HG03378 (cell line): ENCODE results near the gene P2RY8.
"Not testable (repeated sequence)": the region's sequence is repeated elsewhere in the genome, so short reads cannot be mapped to it uniquely, and the experiment has no call there.

Experiments used
- ATAC-seq: cut with Tn5 transposase; IDR thresholded peaks from one replicate; pipeline ENCODE4 v1.9.1; 2021; ENCODE audit warnings: mild to moderate bottlenecking, moderate library complexity; ENCODE audit not compliant: unreplicated experiment

The P2RY8 gene

GRCh38 chrX:1522905-1523304, 14.1 kb downstream of the P2RY8 start:
- ATAC-seq, result not testable (repeated sequence)

DNA sequence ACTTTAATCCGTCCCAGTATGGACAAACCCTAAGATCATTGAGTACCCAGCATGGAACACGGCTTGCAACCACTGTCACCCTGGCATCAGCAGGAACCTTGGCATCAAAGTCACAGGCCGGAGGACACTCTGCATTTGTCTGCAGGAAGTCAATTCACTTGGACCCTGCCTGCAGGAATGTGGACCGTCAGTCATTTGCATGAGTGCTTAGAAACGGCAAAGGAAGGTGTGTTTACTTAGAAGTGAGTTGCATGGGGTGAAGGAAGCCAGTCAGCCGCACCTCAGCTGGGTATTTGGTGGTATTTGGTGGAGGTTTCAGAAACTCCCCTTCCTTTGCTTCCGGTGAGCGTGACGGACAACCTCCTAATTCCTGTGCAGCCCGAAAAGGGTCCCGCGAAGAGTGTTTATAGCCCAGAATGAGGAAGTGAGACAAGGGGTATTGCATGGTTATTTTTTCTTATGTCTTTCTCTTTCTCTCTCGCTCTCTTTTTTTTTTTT, 15.5 kb downstream of the P2RY8 start:
- ATAC-seq, result peak; percentile 84

GRCh38 chrX:1520350-1520749, 16.6 kb downstream of the P2RY8 start:
- no peak for ATAC-seq

DNA sequence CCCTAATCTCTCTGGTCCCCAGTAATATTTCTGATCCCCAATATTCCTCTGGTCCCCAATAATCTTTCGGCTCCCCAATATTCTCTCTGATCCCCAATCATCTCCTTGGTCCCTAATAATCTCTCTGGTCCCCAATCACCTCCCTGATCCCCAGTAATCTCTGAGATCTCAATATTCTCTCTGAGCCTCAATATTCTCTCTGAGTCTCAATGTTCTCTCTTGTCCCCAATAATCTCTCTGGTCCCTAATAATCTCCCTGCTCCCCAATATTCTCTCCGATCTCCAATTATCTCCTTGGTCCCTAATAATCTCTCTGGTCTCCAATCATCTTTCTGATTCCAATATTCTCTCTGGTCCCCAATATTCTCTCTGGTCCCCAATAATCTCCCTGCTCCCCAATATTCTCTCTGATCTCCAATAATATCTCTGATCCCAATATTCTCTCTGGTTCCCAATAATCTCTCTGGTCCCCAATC, 17.9 kb downstream of the P2RY8 start:
- no peak for ATAC-seq

- ATAC-seq, result no peak
Measured at GRCh38 chrX:1518512-1518911, 18.5 kb downstream of the P2RY8 start.

- ATAC-seq, result no peak
Measured at GRCh38 chrX:1516596-1517104, 20.3 kb downstream of the P2RY8 start.

DNA sequence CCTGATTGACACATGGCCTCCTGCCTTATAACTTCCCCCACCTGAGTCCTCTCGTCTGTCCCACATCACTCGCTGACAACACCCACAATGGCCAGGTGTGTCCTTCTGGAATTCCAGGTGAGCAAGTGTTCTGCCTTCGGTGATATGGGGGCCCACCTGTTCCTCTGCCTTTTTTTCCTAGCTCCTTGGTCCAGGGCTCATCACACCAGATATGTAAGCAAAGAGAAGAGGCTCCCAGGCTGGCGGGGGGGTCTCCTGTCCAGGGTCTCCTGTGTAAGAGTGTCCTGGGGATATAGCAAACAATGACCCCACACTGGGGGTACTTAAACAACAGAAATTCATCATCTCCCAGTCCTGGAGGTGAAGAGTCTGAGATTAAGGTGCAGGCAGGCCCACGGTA, 25.2 kb downstream of the P2RY8 start:
- no peak for ATAC-seq

GRCh38 chrX:1511150-1511549, 25.8 kb downstream of the P2RY8 start:
- no peak for ATAC-seq

GRCh38 chrX:1507511-1508463, 29.2 kb downstream of the P2RY8 start:
- peak; percentile 70 for ATAC-seq

DNA sequence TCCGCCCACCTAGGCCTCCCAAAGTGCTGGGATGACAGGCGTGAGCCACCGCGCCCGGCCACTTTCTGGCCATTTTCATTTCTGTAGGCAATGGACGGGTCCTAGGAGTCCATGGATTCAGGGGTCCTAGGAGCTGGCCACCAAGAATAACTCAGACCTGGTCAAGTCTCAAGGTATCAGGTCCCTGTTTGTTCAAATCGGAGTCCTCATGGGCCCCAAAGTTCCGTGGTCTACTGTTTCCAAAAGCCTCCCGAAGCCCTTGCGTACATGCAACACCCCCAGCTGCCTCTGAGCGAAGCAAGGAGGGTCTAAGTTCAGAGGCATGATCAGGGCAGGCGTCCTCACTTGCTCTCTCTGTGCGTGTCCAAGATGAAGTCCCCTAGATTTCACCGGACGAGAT, 30.1 kb downstream of the P2RY8 start:
- ATAC-seq, result no peak

DNA sequence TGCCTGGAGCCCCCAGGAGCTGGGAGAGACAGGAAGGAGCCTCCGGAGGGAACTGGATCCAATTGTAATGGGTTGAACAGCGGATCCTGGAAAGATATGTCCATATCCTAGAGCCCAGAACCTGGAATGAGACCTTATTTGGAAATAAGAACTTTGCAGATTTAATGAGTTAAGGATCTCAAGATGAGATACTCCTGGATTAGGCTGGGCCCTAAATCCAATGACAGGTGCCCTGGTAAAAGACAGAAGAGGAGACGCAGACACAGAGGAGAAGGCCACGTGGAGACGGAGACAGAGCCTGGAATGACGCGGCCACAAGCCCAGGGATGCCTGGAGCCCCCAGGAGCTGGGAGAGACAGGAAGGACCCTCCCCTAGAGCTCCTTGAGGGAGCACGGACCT, 34.1 kb downstream of the P2RY8 start:
- no peak for ATAC-seq

DNA sequence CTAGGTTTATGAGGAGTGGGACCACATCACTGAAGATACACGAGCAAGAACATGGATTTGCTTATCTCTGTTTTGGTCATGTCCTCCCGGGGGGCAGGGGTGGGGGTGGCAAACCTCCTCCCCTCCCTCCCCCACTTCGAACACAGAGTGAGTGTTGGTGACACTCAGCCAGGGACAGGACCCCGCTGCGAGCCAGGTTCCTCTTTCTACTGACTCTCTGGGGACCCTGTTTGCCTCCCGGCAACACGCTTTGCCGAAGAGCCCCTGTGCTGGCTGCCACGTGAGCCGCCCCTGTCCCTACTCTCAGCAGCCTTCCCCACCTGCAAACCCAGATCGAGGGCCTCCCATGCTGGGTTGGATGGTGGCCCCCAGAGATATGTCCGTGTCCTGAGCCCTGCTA, 34.7 kb downstream of the P2RY8 start:
- ATAC-seq, result peak; percentile 41

GRCh38 chrX:1500701-1501624, 36.0 kb downstream of the P2RY8 start:
- peak; percentile 62 for ATAC-seq

DNA sequence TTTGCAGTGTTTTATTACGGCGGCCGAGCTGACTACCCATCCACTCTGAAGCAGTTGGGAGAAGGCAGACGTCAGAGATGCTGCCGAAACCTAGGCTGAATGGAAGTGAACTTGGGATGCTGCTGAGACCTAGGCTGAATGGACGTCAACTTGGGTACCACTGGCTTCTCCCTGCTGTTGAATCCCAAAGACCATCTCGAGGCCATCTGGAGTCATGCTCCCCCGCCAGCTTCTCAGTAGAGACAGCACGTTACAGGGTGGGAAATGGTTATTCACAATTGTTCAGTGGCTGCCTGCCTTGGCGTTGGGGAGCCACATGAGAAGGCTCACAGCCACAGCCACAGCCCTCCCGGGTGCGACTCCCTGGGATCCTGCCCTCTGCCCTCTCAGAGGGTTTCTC, 40.9 kb downstream of the P2RY8 start:
- no peak for ATAC-seq

DNA sequence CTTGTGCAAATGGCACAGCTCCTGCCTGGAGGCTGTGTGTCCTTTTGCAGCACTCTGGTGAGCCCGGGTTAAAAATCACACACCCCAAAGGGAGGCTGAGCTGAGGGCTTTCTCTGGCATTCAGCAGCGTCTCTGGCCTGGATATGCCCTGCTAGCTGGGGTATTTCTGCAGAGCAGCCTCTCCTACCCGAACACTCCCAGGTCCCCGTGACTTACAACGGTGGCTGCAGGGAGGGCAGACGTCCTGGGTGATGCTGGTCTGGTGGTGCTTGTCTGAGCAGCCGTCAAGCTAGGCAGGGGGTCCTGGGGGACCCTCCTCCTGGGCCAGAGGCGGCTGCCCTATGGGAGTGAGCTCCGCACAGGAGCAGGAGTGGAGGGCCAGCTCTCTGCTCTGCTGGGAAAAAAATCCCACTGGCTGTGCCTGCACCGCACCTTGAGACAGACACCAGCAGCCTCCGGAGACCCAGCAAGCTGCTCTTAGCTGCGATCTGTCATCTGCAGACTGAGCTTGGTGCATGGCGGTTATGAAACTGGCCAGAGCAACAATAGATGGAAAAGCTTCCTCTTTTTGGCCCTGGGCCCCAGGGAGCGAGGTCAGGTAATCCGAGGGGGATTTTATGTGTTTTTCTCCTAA, 43.0 kb downstream of the P2RY8 start:
- ATAC-seq, result peak; percentile 58

DNA sequence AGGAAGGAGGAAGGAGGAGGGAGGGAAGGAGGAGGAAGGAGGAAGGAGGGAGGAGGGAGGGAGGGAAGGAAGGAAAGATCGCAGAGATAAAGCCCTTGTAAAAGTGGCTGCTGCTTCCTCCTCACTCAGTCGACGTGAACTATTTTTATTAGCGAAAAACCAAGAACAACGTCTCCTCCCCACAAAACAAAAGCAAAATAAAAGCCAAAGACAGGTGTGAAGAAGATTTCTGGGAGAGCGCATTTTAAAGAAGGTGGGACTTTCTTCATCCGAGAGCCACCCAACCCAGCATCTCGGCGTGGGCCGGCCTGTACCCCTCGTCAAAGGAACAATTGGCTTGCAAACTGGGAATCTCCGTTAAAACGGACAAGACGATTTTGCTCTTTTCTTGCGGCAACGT, 43.6 kb downstream of the P2RY8 start:
- peak; percentile 7 for ATAC-seq

DNA sequence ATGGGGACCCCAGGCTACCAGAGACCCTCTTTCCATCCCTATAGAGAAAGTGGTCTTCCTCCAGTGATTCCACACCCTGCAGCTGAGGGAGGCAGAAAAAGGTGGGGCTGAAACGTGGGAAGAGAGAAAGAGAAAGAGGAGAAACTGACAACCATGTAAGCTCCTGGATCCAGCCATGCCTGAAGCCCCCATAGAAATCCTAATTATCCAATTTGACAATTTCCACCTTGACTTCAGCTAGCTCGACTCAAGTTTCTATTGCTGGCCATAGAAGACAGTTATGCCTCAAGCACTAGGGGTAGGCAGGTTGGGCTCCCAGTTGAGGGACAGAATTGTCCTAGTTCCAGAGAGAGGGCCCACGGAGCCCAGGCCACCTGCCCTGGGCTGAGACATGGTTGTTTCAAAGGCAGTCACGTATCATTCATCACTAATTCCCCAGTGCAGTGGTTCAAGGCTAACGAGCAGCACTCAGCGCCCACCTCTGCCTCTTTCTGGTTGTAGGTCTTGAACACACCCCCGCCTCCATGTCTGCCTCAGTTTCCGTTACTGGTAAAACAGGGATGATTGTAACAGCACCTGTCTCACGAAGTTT, 44.5 kb downstream of the P2RY8 start:
- no peak for ATAC-seq

DNA sequence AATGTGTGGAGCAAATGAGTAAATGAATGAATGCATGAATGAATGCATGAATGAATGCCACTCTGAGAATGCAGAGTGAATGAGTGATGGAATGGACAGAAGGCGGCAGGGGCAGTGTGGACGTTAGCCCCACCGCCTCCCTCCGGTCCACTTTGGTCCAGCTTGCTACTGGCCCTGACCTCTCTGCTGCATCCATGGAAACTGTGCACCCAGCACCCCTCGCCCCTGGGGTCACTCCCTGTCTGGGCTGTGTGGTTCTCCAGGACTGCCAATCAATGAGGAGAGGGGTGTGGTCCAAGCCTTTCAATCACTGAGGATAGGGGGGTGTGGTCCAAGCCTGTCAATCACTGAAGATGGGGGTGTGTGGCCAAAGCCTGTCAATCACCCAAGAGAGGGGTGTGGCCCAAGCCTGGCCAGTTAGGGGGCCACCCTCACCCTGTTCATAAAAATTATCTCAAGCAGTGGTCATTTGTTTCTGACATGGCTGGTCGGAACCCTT, 45.1 kb downstream of the P2RY8 start:
- ATAC-seq, result peak; percentile 67

DNA sequence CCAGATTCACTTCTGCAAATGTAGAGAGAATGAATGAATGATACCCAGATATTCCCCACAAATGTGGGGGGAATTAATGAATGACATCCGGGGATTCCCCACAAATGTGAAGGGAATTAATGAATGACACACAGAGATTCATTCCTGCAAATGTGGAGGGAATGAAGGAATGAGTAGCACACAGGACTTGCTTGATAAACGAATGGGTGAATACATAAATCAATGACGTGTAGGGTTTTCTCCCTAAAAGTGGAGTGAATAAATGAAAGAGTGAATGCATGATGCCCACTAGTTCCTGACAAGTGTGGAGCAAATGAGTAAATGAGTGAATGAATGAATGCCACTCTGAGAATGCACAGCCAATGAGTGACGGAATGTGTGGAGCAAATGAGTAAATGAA, 45.7 kb downstream of the P2RY8 start:
- ATAC-seq, result not testable (repeated sequence)

- ATAC-seq, result not testable (repeated sequence)
Measured at GRCh38 chrX:1490723-1491122, 46.3 kb downstream of the P2RY8 start.
